Upper lobe of left lung (tissue), 4 donors: Measurements from ENCODE around the gene STRADB.

Source experiments
- CTCF ChIP-seq, 6 experiments: fragments of 450-650 bp in 4 of 6; fragments of 200-600 bp in 2 of 6; sonication (generic) in 2 of 6; IDR thresholded peaks; one replicate each; pipeline ENCODE4 v1.5.1; 2016 to 2019; ENCODE audit warnings: antibody characterized with exemption in 6 of 6
- EP300 ChIP-seq, 4 donors: sonication (generic); formaldehyde crosslinking; IDR thresholded peaks; one replicate each; pipeline ENCODE4 v1.5.1; 2017; ENCODE audit warnings: antibody characterized with exemption in 4 of 4, control low read depth in 2 of 4
- POLR2AphosphoS5 ChIP-seq, 2 donors: sonication (generic); formaldehyde crosslinking; IDR thresholded peaks; one replicate each; pipeline ENCODE4 v1.5.1; 2017; ENCODE audit warnings: antibody characterized with exemption in 2 of 2

GRCh38 chr2:201471732-201472393 is 20.3 kb downstream of the STRADB start:
- TF ChIP-seq CTCF (IDR thresholded peaks at IDR 0.05) (no peak), EP300 (IDR thresholded peaks at IDR 0.05) (no peak), POLR2AphosphoS5 (IDR thresholded peaks at IDR 0.05) (no peak)
